Choroid plexus epithelial cell (primary cell): ENCODE results near the gene EGFL8.

Experiments used
- DNase-seq: peaks from one replicate; pipeline ENCODE4 v3.0.0-alpha.2; 2010; ENCODE audit warnings: low read depth
- H3K4me3 ChIP-seq: 2 replicates; pipeline ENCODE4 v1.5.1; 2011; ENCODE audit warnings: low read depth, mild to moderate bottlenecking, control low read depth, low read length, moderate library complexity
- CTCF ChIP-seq: conservative IDR thresholded peaks from 2 replicates; pipeline ENCODE4 v1.5.1; 2011; ENCODE audit warnings: low read depth, mild to moderate bottlenecking, control low read depth, inconsistent platforms, low read length, moderate library complexity

EGFL8 gene

GRCh38 chr6:32164295-32164694, at the start of gene EGFL8:
TSS of gene EGFL8 (plus strand) at chr6:32164595. CDS start at chr6:32166166, 1,571 bp downstream.
- no peak for TF ChIP-seq CTCF
- no peak for DNase-seq
- H3K4me3 ChIP-seq: no peak within 1 kb of the TSS

GRCh38 chr6:32114796-32115195, 49.6 kb upstream of the EGFL8 start:
- peak; percentile 56 for DNase-seq
- TF ChIP-seq CTCF: no peak
- H3K4me3 ChIP-seq: no peak overlapping the region

DNA sequence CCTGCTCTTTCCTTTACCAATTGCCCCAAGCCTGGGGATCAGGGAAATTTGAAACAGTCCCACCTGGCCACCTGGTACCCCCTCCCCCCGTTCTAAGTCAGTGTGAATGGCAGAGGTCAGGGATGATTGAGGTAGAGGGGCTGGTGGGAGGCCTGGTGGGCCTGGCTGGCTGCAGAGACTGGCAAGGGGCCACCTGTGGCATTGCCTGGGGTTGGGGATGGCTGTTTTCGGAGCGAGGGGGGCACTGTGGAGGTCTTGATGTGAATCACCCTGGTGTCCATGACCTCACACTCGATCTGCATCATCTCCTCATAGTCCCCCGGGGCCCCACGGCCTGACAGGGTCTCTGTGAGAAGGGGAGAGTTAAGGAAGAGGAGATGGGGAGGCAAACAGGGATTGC, 48.8 kb upstream of the EGFL8 start:
- no peak overlapping the region for H3K4me3 ChIP-seq
- no peak for DNase-seq
- no peak for TF ChIP-seq CTCF

GRCh38 chr6:32116674-32117073, 47.7 kb upstream of the EGFL8 start:
- TF ChIP-seq CTCF: peak; percentile 61
- H3K4me3 ChIP-seq: no peak overlapping the region
- peak; percentile 28 for DNase-seq

- no peak overlapping the region for H3K4me3 ChIP-seq
- no peak for TF ChIP-seq CTCF
- no peak for DNase-seq
Measured at GRCh38 chr6:32117461-32117860, 46.9 kb upstream of the EGFL8 start.

DNA sequence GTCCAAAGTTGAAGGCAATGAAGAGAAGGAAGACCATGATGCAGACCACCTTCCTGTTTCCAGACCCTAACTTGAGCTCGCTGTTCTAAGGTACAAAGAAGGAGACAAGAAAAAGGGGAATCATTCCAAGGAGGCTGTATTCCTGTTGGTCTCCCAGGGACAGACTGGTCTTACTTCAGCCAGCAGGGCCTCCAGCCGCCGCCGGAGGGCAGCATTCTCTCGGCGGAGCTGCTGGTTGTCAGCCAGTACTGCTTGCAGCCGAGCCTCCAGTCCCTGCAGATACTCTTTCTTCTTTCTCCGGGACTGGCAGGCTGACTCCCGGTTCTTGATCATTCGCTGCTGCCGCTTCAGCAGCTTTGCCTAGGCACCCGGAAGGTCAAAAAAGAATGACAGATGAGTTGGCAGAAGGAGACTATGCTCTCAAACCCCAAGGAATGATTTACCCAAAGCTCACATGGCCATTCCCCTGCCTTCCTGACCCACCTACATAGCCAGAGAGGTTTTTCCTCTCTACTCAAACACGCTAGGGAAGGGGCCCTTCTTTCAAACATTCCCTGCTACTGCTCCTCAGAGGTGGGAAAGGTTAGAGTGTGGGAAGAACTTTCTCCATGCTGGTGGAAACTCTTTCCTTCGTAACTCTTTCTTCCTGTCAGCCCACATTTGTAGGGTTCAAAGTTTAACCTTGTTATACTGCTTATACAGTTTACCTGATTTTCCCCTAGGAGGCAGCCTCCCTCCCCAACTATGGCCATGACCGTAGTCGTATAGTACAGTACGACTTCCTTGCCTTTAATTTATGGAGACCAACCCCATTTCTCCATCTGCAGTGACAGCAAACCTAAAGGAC, 45.4 kb upstream of the EGFL8 start:
- TF ChIP-seq CTCF: peak; percentile 98
- peak; percentile 95 for DNase-seq

GRCh38 chr6:32120573-32121059, 43.8 kb upstream of the EGFL8 start:
- TF ChIP-seq CTCF: no peak
- no peak for DNase-seq
- H3K4me3 ChIP-seq: no peak overlapping the region

More for the DNA sequence above, 45.4 kb upstream of the EGFL8 start:
- H3K4me3 ChIP-seq: no peak overlapping the region
